ENCODE data around the gene CHCHD5. TPM values are rescaled to one million over a fixed set of nuclear protein-coding genes. Genes with fewer than 3 reads are reported as not detected.
"Not testable (repeated sequence)": the region's sequence is repeated elsewhere in the genome, so short reads cannot be mapped to it uniquely, and the experiment has no call there.

The CHCHD5 gene
- 24.7 TPM for polyA plus RNA-seq (2013)

DNA sequence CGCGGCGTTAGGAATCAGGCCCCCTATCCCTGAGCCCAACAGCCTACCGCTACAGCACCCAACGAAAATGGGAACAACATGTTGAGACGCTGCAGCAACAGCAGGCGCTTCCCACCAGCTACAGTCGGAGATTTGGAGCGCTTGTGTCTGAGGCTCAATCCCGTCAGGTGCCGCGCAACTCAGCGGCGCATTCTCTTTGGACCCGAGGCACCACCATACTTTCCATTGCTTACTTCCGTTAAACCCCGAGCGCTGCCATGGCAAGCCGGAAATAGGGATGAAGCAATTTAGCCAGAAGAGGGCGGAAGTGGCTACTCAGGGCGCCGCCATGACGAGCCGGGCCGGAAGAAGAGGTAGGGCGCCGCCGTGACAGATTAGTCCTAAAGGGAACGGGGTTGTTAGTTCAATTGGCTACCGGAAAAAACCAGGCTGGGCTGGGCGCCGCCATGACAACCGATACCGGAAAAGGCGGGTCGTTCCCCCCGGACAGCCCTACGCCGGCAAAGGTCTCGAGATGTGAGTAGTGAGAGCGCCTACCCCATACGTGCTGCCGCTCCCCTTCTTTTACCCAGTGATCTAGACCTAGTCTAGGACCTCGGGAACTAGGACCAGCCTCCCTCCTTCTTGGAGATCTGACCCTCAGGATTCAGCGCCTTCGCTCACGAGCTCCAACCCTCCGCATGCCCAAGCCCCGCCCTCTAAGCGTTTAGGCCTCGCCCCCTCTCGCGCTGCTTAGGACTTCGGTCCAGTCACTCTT is at the start of gene CHCHD5:
TSS of gene CHCHD5 (plus strand) at position 476 of the 757 bp plus-strand sequence. CDS start at position 515, 39 bp downstream.
- no peaks in the 10 kb centered on the region for H3K9me3 ChIP-seq (ENCODE audit: control extremely low read depth in 1 of 5, control insufficient read depth in 4 of 5, insufficient read depth in 2 of 5, low read depth in 1 of 5, low read length in 4 of 5)
- peaks cover 6 to 32% (median 23%) of the 10 kb centered on the region in 4 experiments for H3K4me1 ChIP-seq (ENCODE audit: control extremely low read depth in 1 of 4, control insufficient read depth in 4 of 4, insufficient read depth in 4 of 4, low read length in 3 of 4)
- peaks cover 0 to 27% (median 19%) of the 10 kb centered on the region in 4 experiments for H3K36me3 ChIP-seq (ENCODE audit: control insufficient read depth in 4 of 4, insufficient read depth in 4 of 4, low read length in 3 of 4)
- under 1% methylated on average over 43 of the region's 54 CpGs for WGBS (ENCODE audit: insufficient coverage)
- POLR2A ChIA-PET = interaction anchor here (0.6 kb wide), 1 partner anchor 18 kb away, joined by 3 read pairs; no protein-coding TSS in a partner anchor
- peak within 1 kb of the TSS; percentile 71 to 87 for H3K27ac ChIP-seq (ENCODE audit: insufficient read depth in 1 of 2, low read depth in 1 of 2, low read length in 2 of 2, poor library complexity in 1 of 2, severe bottlenecking in 2 of 2)
- H3K27me3 ChIP-seq (replicated peaks in 2 of 5; ENCODE audit: control insufficient read depth in 4 of 5, insufficient read depth in 5 of 5, low read length in 4 of 5) = no peaks in the 10 kb centered on the region
- CTCF ChIA-PET = interaction anchor here (0.5 to 2.5 kb wide), 10 partner anchors 10 to 477 kb away, joined by 3 to 18 read pairs (median 4); no protein-coding TSS in a partner anchor
- H3K4me3 ChIP-seq (ENCODE audit: control insufficient read depth in 1 of 7, extremely low read depth in 1 of 7, insufficient read depth in 4 of 7, low read depth in 2 of 7, low read length in 6 of 7) = peak within 1 kb of the TSS; percentile 32 to 92 (median 84)
- peak; percentile 96 to 99 (median 98) for DNase-seq

DNA sequence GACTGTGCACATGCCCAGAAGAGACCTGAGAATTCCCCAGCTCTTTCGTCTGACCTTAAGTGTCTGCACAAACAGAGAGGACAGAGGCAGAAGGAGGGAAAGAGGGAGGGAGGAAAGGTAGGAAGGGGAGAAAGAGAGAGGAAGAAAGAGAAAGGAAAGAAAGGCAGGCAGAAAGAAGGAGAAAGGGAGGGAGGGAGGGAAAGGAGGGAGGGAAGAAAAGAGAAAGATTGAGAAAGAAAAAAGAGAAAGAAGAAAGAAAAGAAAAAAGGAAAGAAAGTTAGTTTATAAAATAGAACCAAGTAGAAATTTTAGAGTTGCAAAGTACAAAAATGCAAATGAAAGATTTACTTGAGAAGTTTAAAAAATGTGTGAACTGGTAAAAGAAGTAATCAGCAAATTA is 49.6 kb upstream of the CHCHD5 start:
- H3K36me3 ChIP-seq (ENCODE audit: control insufficient read depth in 4 of 4, insufficient read depth in 4 of 4, low read length in 3 of 4) = peaks cover 2 to 18% (median 9%) of the 10 kb centered on the region in 4 experiments
- 88% methylated on average over 1 of the region's 1 CpG for WGBS (ENCODE audit: insufficient coverage)
- ChIA-PET CTCF (no interaction called here), POLR2A (no interaction called here)
- H3K4me3 ChIP-seq (ENCODE audit: control insufficient read depth in 1 of 7, extremely low read depth in 1 of 7, insufficient read depth in 4 of 7, low read depth in 2 of 7, low read length in 6 of 7) = no peak overlapping the region
- no peaks in the 10 kb centered on the region for H3K9me3 ChIP-seq (ENCODE audit: control extremely low read depth in 1 of 5, control insufficient read depth in 4 of 5, insufficient read depth in 2 of 5, low read depth in 1 of 5, low read length in 4 of 5)
- no peak for DNase-seq
- H3K27ac ChIP-seq (ENCODE audit: insufficient read depth in 1 of 2, low read depth in 1 of 2, low read length in 2 of 2, poor library complexity in 1 of 2, severe bottlenecking in 2 of 2) = no peak overlapping the region
- peaks cover 0 to 2% (median 0%) of the 10 kb centered on the region in 4 experiments for H3K4me1 ChIP-seq (ENCODE audit: control extremely low read depth in 1 of 4, control insufficient read depth in 4 of 4, insufficient read depth in 4 of 4, low read length in 3 of 4)
- no peaks in the 10 kb centered on the region for H3K27me3 ChIP-seq (replicated peaks in 2 of 5; ENCODE audit: control insufficient read depth in 4 of 5, insufficient read depth in 5 of 5, low read length in 4 of 5)

- H3K27ac ChIP-seq (ENCODE audit: insufficient read depth in 1 of 2, low read depth in 1 of 2, low read length in 2 of 2, poor library complexity in 1 of 2, severe bottlenecking in 2 of 2); H3K27me3 ChIP-seq (replicated peaks in 2 of 5; ENCODE audit: control insufficient read depth in 4 of 5, insufficient read depth in 5 of 5, low read length in 4 of 5); H3K4me3 ChIP-seq (ENCODE audit: control insufficient read depth in 1 of 7, extremely low read depth in 1 of 7, insufficient read depth in 4 of 7, low read depth in 2 of 7, low read length in 6 of 7); POLR2A ChIA-PET; H3K4me1 ChIP-seq (ENCODE audit: control extremely low read depth in 1 of 4, control insufficient read depth in 4 of 4, insufficient read depth in 4 of 4, low read length in 3 of 4); DNase-seq; H3K9me3 ChIP-seq (ENCODE audit: control extremely low read depth in 1 of 5, control insufficient read depth in 4 of 5, insufficient read depth in 2 of 5, low read depth in 1 of 5, low read length in 4 of 5): not testable (repeated sequence)
- CTCF ChIA-PET = interaction anchor here (0.8 to 1.4 kb wide), 2 partner anchors 8 to 9 kb away, joined by 3 to 5 read pairs; no protein-coding TSS in a partner anchor
- peaks cover 0 to 15% (median 5%) of the 10 kb centered on the region in 4 experiments for H3K36me3 ChIP-seq (ENCODE audit: control insufficient read depth in 4 of 4, insufficient read depth in 4 of 4, low read length in 3 of 4)
Observed at GRCh38 chr2:112536665-112537064, 47.7 kb upstream of the CHCHD5 start.

GRCh38 chr2:112539306-112539705 is 45.1 kb upstream of the CHCHD5 start:
- H3K9me3 ChIP-seq (ENCODE audit: control extremely low read depth in 1 of 5, control insufficient read depth in 4 of 5, insufficient read depth in 2 of 5, low read depth in 1 of 5, low read length in 4 of 5) = no peaks in the 10 kb centered on the region
- H3K36me3 ChIP-seq (ENCODE audit: control insufficient read depth in 4 of 4, insufficient read depth in 4 of 4, low read length in 3 of 4) = no peaks in the 10 kb centered on the region
- H3K27me3 ChIP-seq (replicated peaks in 2 of 5; ENCODE audit: control insufficient read depth in 4 of 5, insufficient read depth in 5 of 5, low read length in 4 of 5) = no peaks in the 10 kb centered on the region
- WGBS (ENCODE audit: insufficient coverage) = no CpG with 5 or more reads among the region's 2 CpGs
- no peak overlapping the region for H3K4me3 ChIP-seq (ENCODE audit: control insufficient read depth in 1 of 7, extremely low read depth in 1 of 7, insufficient read depth in 4 of 7, low read depth in 2 of 7, low read length in 6 of 7)
- CTCF ChIA-PET = interaction anchor here (0.8 kb wide), 1 partner anchor 11 kb away, joined by 3 read pairs; no protein-coding TSS in a partner anchor
- no peak for DNase-seq
- H3K27ac ChIP-seq (ENCODE audit: insufficient read depth in 1 of 2, low read depth in 1 of 2, low read length in 2 of 2, poor library complexity in 1 of 2, severe bottlenecking in 2 of 2) = no peak overlapping the region
- peaks cover 9 to 28% (median 23%) of the 10 kb centered on the region in 4 experiments for H3K4me1 ChIP-seq (ENCODE audit: control extremely low read depth in 1 of 4, control insufficient read depth in 4 of 4, insufficient read depth in 4 of 4, low read length in 3 of 4)
- POLR2A ChIA-PET = no interaction called here

GRCh38 chr2:112540906-112541305 is 43.5 kb upstream of the CHCHD5 start:
- Histone ChIP-seq H3K27me3 (replicated peaks in 2 of 5; ENCODE audit: control insufficient read depth in 4 of 5, insufficient read depth in 5 of 5, low read length in 4 of 5) (no peaks in the 10 kb centered on the region), H3K36me3 (ENCODE audit: control insufficient read depth in 4 of 4, insufficient read depth in 4 of 4, low read length in 3 of 4) (peaks cover under 1 to 1% (median under 1%) of the 10 kb centered on the region in 4 experiments), H3K9me3 (ENCODE audit: control extremely low read depth in 1 of 5, control insufficient read depth in 4 of 5, insufficient read depth in 2 of 5, low read depth in 1 of 5, low read length in 4 of 5) (no peaks in the 10 kb centered on the region), H3K4me3 (ENCODE audit: control insufficient read depth in 1 of 7, extremely low read depth in 1 of 7, insufficient read depth in 4 of 7, low read depth in 2 of 7, low read length in 6 of 7) (peak overlapping the region in 5 of 7 experiments; percentile 87 to 100 (median 94)), H3K27ac (ENCODE audit: insufficient read depth in 1 of 2, low read depth in 1 of 2, low read length in 2 of 2, poor library complexity in 1 of 2, severe bottlenecking in 2 of 2) (peak overlapping the region in 1 of 2 experiments; percentile 98), H3K4me1 (ENCODE audit: control extremely low read depth in 1 of 4, control insufficient read depth in 4 of 4, insufficient read depth in 4 of 4, low read length in 3 of 4) (peaks cover 9 to 28% (median 25%) of the 10 kb centered on the region in 4 experiments)
- no peak for DNase-seq
- WGBS (ENCODE audit: insufficient coverage) = no CpG with 5 or more reads among the region's 2 CpGs
- CTCF ChIA-PET = interaction anchor here (0.6 to 1.4 kb wide), 2 partner anchors 60 to 184 kb away, joined by 3 read pairs; no protein-coding TSS in a partner anchor
- POLR2A ChIA-PET = no interaction called here

DNA sequence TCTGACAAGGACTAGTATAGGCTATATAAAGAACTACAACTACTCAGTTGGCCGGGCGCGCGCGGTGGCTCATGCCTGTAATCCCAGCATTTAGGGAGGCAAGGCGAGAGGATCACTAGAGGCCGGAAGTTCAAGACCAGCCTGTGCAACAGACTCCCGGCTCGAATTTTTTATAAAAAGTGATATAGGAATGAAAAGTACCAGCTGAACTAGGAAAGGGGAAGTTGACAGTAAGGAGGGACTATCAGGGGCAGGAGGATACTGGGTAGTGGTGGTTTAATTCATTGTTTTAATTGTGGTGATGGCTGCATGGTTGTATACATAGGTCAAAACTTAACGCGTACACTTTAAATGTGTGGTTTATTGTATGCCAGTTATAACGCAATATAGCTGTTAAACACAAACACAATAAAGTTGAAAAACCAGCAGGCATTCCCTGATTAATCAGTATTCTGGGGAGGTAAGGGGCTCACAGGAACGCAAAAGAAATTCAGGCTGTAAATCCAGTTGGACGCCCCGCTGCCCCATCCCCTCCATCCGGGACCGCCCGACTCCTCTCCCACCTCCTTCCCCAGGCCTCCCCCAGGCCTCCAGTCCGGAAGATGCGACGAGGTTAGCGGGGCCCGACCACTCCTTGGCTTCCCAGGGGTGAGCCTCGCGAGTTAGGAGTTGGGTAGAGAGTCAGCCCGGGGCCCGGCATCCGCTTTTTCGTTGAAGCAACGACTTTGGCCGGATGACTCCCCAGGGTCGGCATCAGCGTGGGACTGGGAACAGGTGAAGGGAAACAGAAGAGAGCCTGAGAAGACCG is 42.9 kb upstream of the CHCHD5 start:
- DNase-seq = peak; percentile 61 to 80 (median 72)
- ChIA-PET POLR2A (no interaction called here), CTCF (interaction anchor here (0.6 to 1.5 kb wide), 3 partner anchors 59 to 183 kb away, joined by 3 read pairs; no protein-coding TSS in a partner anchor)
- Histone ChIP-seq H3K4me3 (ENCODE audit: control insufficient read depth in 1 of 7, extremely low read depth in 1 of 7, insufficient read depth in 4 of 7, low read depth in 2 of 7, low read length in 6 of 7) (peak overlapping the region; percentile 73 to 100 (median 94)), H3K27me3 (replicated peaks in 2 of 5; ENCODE audit: control insufficient read depth in 4 of 5, insufficient read depth in 5 of 5, low read length in 4 of 5) (no peaks in the 10 kb centered on the region), H3K36me3 (ENCODE audit: control insufficient read depth in 4 of 4, insufficient read depth in 4 of 4, low read length in 3 of 4) (peaks cover 3 to 5% (median 5%) of the 10 kb centered on the region in 4 experiments), H3K4me1 (ENCODE audit: control extremely low read depth in 1 of 4, control insufficient read depth in 4 of 4, insufficient read depth in 4 of 4, low read length in 3 of 4) (peaks cover 9 to 28% (median 25%) of the 10 kb centered on the region in 4 experiments), H3K9me3 (ENCODE audit: control extremely low read depth in 1 of 5, control insufficient read depth in 4 of 5, insufficient read depth in 2 of 5, low read depth in 1 of 5, low read length in 4 of 5) (no peaks in the 10 kb centered on the region), H3K27ac (ENCODE audit: insufficient read depth in 1 of 2, low read depth in 1 of 2, low read length in 2 of 2, poor library complexity in 1 of 2, severe bottlenecking in 2 of 2) (peak overlapping the region; percentile 96 to 98)
- under 1% methylated on average over 30 of the region's 34 CpGs for WGBS (ENCODE audit: insufficient coverage)

Measured in common myeloid progenitor, CD34-positive (primary cell).